Tibial nerve (tissue), 4 donors: ENCODE data around the gene SLC1A6. TPM values are rescaled to one million over a fixed set of nuclear protein-coding genes. Genes with fewer than 3 reads are reported as not detected.

Source experiments
- DNase-seq, 2 donors: peaks; one replicate each; pipeline ENCODE4 v3.0.0-alpha.2; 2019; ENCODE audit warnings: low spot score in 2 of 2
- H3K27ac ChIP-seq, 4 donors: fragments of 200-600 bp; sonication (generic) in 3 of 4; one replicate each; pipeline ENCODE4 v1.5.1; 2017 to 2019; ENCODE audit warnings: mild to moderate bottlenecking in 1 of 4
- H3K27me3 ChIP-seq, 2 donors: fragments of 200-600 bp; sonication (generic) in 1 of 2; one replicate each; pipeline versions ENCODE4 v1.5.1 to v1.6.0; 2017 to 2019
- H3K36me3 ChIP-seq, 3 donors: fragments of 200-600 bp; sonication (generic); one replicate each; pipeline ENCODE4 v1.5.1; 2018 to 2019
- H3K4me1 ChIP-seq, 4 donors: fragments of 200-600 bp; sonication (generic) in 3 of 4; one replicate each; pipeline ENCODE4 v1.5.1; 2017 to 2019
- H3K4me3 ChIP-seq, 4 donors: fragments of 200-600 bp; sonication (generic) in 3 of 4; one replicate each; pipeline ENCODE4 v1.5.1; 2017 to 2019; ENCODE audit warnings: mild to moderate bottlenecking in 1 of 4, moderate library complexity in 1 of 4
- H3K9me3 ChIP-seq, 4 donors: fragments of 200-600 bp; sonication (generic) in 3 of 4; one replicate each; pipeline ENCODE4 v1.5.1; 2017 to 2019
- CTCF ChIP-seq, 5 experiments: fragments of 200-600 bp in 3 of 5; fragments of 450-650 bp in 2 of 5; sonication (generic) in 3 of 5; IDR thresholded peaks; one replicate each; pipeline ENCODE4 v1.5.1; 2016 to 2019; ENCODE audit warnings: antibody characterized with exemption in 5 of 5, mild to moderate bottlenecking in 3 of 5, moderate library complexity in 2 of 5
- EP300 ChIP-seq, 2 donors: sonication (generic); formaldehyde crosslinking; IDR thresholded peaks; one replicate each; pipeline ENCODE4 v1.6.1; 2017; ENCODE audit warnings: antibody characterized with exemption in 2 of 2, mild to moderate bottlenecking in 1 of 2
- POLR2A ChIP-seq, 2 donors: fragments of 450-650 bp; IDR thresholded peaks; one replicate each; pipeline ENCODE4 v1.6.1; 2017; ENCODE audit warnings: antibody characterized with exemption in 2 of 2, mild to moderate bottlenecking in 2 of 2, moderate library complexity in 2 of 2
- WGBS, 2 donors: methylation state at CpG; one replicate each; pipeline ENCODE4 v1.1.5; 2018; 5-methylcytosine and 5-hydroxymethylcytosine counted together
- total RNA-seq, 4 donors: library from RNA; depleted of rRNA; stranded (reverse); fragments of >200 nt; gene quantifications; one replicate each; pipeline ENCODE4 v1.1.0, GENCODE V29; 2016

SLC1A6 gene
- total RNA-seq, 4 donors from 2014 or later: not detected

- TF ChIP-seq EP300 (IDR thresholded peaks at IDR 0.05) (no peak), POLR2A (IDR thresholded peaks at IDR 0.05) (no peak), CTCF (IDR thresholded peaks at IDR 0.05) (no peak)
- 79 to 85% methylated on average over 25 to 27 of the region's 27 CpGs for WGBS, 2 donors
- H3K4me3 ChIP-seq: no peak overlapping the region
- H3K27ac ChIP-seq: no peak overlapping the region
- H3K4me1 ChIP-seq: no peaks in the 10 kb centered on the region
- peaks cover 0 to 10% of the 10 kb centered on the region in 2 donors for H3K27me3 ChIP-seq
- no peak for DNase-seq
- H3K9me3 ChIP-seq: peaks cover 0 to 19% (median 0%) of the 10 kb centered on the region in 4 donors
- no peaks in the 10 kb centered on the region for H3K36me3 ChIP-seq
Observed at GRCh38 chr19:14972676-14973075, 7.0 kb downstream of the SLC1A6 start.

GRCh38 chr19:14971474-14971873 lies 8.2 kb downstream of the SLC1A6 start:
- no peaks in the 10 kb centered on the region for H3K4me1 ChIP-seq
- peaks cover 0 to 10% (median 0%) of the 10 kb centered on the region in 4 donors for H3K9me3 ChIP-seq
- no peak overlapping the region for H3K27ac ChIP-seq
- H3K27me3 ChIP-seq: peaks cover 0 to 1% of the 10 kb centered on the region in 2 donors
- DNase-seq: no peak
- H3K36me3 ChIP-seq: no peaks in the 10 kb centered on the region
- WGBS, 2 donors: 83 to 86% methylated on average over 6 to 7 of the region's 7 CpGs
- H3K4me3 ChIP-seq: no peak overlapping the region
- TF ChIP-seq EP300 (IDR thresholded peaks at IDR 0.05): no peak
- TF ChIP-seq CTCF (IDR thresholded peaks at IDR 0.05): no peak
- no peak for TF ChIP-seq POLR2A (IDR thresholded peaks at IDR 0.05)

- Histone ChIP-seq H3K27ac (no peak overlapping the region), H3K27me3 (no peaks in the 10 kb centered on the region), H3K4me3 (no peak overlapping the region), H3K9me3 (peaks cover 0 to 16% (median 0%) of the 10 kb centered on the region in 4 donors), H3K36me3 (no peaks in the 10 kb centered on the region), H3K4me1 (no peaks in the 10 kb centered on the region)
- DNase-seq: no peak
- TF ChIP-seq CTCF (IDR thresholded peaks at IDR 0.05) (no peak), EP300 (IDR thresholded peaks at IDR 0.05) (no peak), POLR2A (IDR thresholded peaks at IDR 0.05) (no peak)
- WGBS, 2 donors: 95% methylated on average over 14 of the region's 14 CpGs
Observed at GRCh38 chr19:14968247-14968646, 11.4 kb downstream of the SLC1A6 start.

- H3K4me1 ChIP-seq: no peaks in the 10 kb centered on the region
- H3K9me3 ChIP-seq: peaks cover 0 to 69% (median 4%) of the 10 kb centered on the region in 4 donors
- H3K27me3 ChIP-seq: no peaks in the 10 kb centered on the region
- DNase-seq: no peak
- H3K27ac ChIP-seq: no peak overlapping the region
- WGBS, 2 donors: 89 to 91% methylated on average over 24 of the region's 24 CpGs
- TF ChIP-seq POLR2A (IDR thresholded peaks at IDR 0.05): no peak
- no peaks in the 10 kb centered on the region for H3K36me3 ChIP-seq
- H3K4me3 ChIP-seq: no peak overlapping the region
Observed at GRCh38 chr19:14961956-14962685, 17.5 kb downstream of the SLC1A6 start.

- Histone ChIP-seq H3K36me3 (no peaks in the 10 kb centered on the region), H3K27me3 (no peaks in the 10 kb centered on the region), H3K27ac (no peak overlapping the region), H3K4me3 (no peak overlapping the region), H3K4me1 (no peaks in the 10 kb centered on the region), H3K9me3 (peaks cover 0 to 79% (median 4%) of the 10 kb centered on the region in 4 donors)
- WGBS, 2 donors: 69 to 88% methylated on average over 1 of the region's 1 CpG
- TF ChIP-seq EP300 (IDR thresholded peaks at IDR 0.05) (no peak), POLR2A (IDR thresholded peaks at IDR 0.05) (no peak), CTCF (IDR thresholded peaks at IDR 0.05) (no peak)
- no peak for DNase-seq
Observed at GRCh38 chr19:14959263-14959662, 20.4 kb downstream of the SLC1A6 start.
